ENCODE data around the gene SLCO1A2.

- TF ChIP-seq CTCF (IDR thresholded peaks at IDR 0.05) (no peak), POLR2A (IDR thresholded peaks at IDR 0.05) (no peak)
These were observed 110.8 kb downstream of the SLCO1A2 start for GRCh38 chr12:21223930-21224329.

Data from adrenal gland (tissue), 5 donors.